Heart right ventricle (tissue), 16 donors: Measurements from ENCODE around the gene P4HA2. TPM values are rescaled to one million over a fixed set of nuclear protein-coding genes. Genes with fewer than 3 reads are reported as not detected.

Experiments
- ATAC-seq, 8 donors: fragments of 200-7000 bp; cut with Tn5 transposase; one replicate each; pipeline ENCODE4 v1.9.1; 2020; ENCODE audit warnings: mild to moderate bottlenecking in 8 of 8, moderate library complexity in 8 of 8, moderate number of reproducible peaks in 1 of 8
- DNase-seq, 2 donors: peaks; one replicate each; pipeline ENCODE4 v3.0.0-alpha.2; 2020
- H3K27ac ChIP-seq, 10 donors: fragments of 200-600 bp; sonication (generic) in 2 of 10; one replicate each; pipeline versions ENCODE4 v1.5.0 to v1.8.0; 2020 to 2022; ENCODE audit warnings: mild to moderate bottlenecking in 3 of 10
- H3K27me3 ChIP-seq, 7 donors: fragments of 200-600 bp; one replicate each; pipeline ENCODE4 v1.8.0; 2021 to 2022; ENCODE audit warnings: mild to moderate bottlenecking in 2 of 7
- H3K36me3 ChIP-seq, 9 donors: fragments of 200-600 bp; sonication (generic) in 1 of 9; one replicate each; pipeline versions ENCODE4 v1.5.0 to v1.8.0; 2020 to 2022; ENCODE audit warnings: mild to moderate bottlenecking in 2 of 9
- H3K4me1 ChIP-seq, 9 donors: fragments of 200-600 bp; sonication (generic) in 1 of 9; one replicate each; pipeline versions ENCODE4 v1.5.0 to v1.8.0; 2020 to 2022; ENCODE audit warnings: mild to moderate bottlenecking in 4 of 9
- H3K4me3 ChIP-seq, 10 donors: fragments of 200-600 bp; sonication (generic) in 2 of 10; one replicate each; pipeline versions ENCODE4 v1.5.0 to v1.8.0; 2020 to 2022; ENCODE audit warnings: mild to moderate bottlenecking in 7 of 10, moderate library complexity in 2 of 10
- H3K9me3 ChIP-seq, 11 donors: fragments of 200-600 bp in 10 of 11; sonication (generic) in 2 of 11; one replicate each; pipeline versions ENCODE4 v1.5.0 to v1.8.0; 2013 to 2022; ENCODE audit warnings: mild to moderate bottlenecking in 2 of 11, control low read depth in 1 of 11, moderate library complexity in 1 of 11
- CTCF ChIP-seq, 9 donors: fragments of 200-600 bp; sonication (generic) in 2 of 9; IDR thresholded peaks; one replicate each; pipeline versions ENCODE4 v1.5.0 to v1.8.0; 2021 to 2022; ENCODE audit warnings: antibody characterized with exemption in 9 of 9, mild to moderate bottlenecking in 5 of 9, moderate library complexity in 1 of 9
- WGBS, 2 donors: extraction: QIAGEN DNeasy Blood & Tissue Kit; methylation state at CpG; one replicate each; pipeline ENCODE4 v1.1.7; 2013; ENCODE audit warnings: inconsistent platforms in 1 of 2; 5-methylcytosine and 5-hydroxymethylcytosine counted together
- intact Hi-C, 10 donors: fragments of 100-400 bp; cut with DNase I; formaldehyde crosslinking; loops; one replicate each; pipeline versions ENCODE4 v1.11.1 to v1.14.2; 2022
- polyA plus RNA-seq, 2 donors: library from polyadenylated mRNA; stranded (reverse); fragments of 200-250 nt; gene quantifications; one replicate each; pipeline ENCODE4 v1.2.3, GENCODE V29; 2013
- total RNA-seq, 10 donors: library from RNA; stranded (reverse); fragmentation: NEBNext Ultra II Directional in 3 of 10; extraction: Animal tissue kit (Norgen Biotek cat#: 25700) in 3 of 10; gene quantifications; one replicate each; pipeline versions ENCODE4 v1.2.1 to v1.2.4, GENCODE V29; 2021 to 2023
- donor health status: Arrhythmogenic right ventricular cardiomyopathy.
- donor health status: ischemic (EF 13 %, LVEDD 7.1; RV severe dilation, severe dysfunction).
- donor health status: healthy with polysubstance abuse.
- donor health status: DM: no; HTN: yes; CAD: no.
- donor health status: DM: no; HTN: no; CAD: no.
- donor health status: ischemic (EF 25% LVEDD 6.9; RV normal size, moderate dysfunction).
- donor health status: ischemic (EF 25% LVEDD 5.7; RV mildly dilated, moderate dysfunction).
- donor health status: healthy.
- donor health status: DM: yes; HTN: yes; CAD: no.
- donor health status: Ischemic cardiomyopathy.
- donor health status: ischemic (EF 35%, LVEDD 5.7; RV mildly dilated, moderate dysfunction).
- donor health status: nonischemic (EF 11% LVEDD 7.7; RV severe dilation, severe dysfunction).
- donor health status: DM: yes; HTN: yes; CAD: no.
- donor health status: PGD.
- donor health status: ischemic (EF 29% LVEDD 5.4; RV normal size, mild dysfunction).
- donor health status: nonischemic (EF 23%, LVEDD 6.1; RV moderate dilation, normal function).

The P4HA2 gene
- total and polyA plus RNA-seq, 12 donors: 27.2 to 97.0 (median 52.4) TPM

GRCh38 chr5:132221781-132222648 lies 5.6 kb downstream of the P4HA2 start:
- TF ChIP-seq CTCF (IDR thresholded peaks at IDR 0.05): peak in 3 of 9 donors; percentile 29 to 35 (median 31)
- 63 to 75% methylated on average over 7 of the region's 7 CpGs for WGBS, 2 donors
- Histone ChIP-seq H3K4me3 (no peak overlapping the region), H3K4me1 (peaks cover 36 to 100% (median 85%) of the 10 kb centered on the region in 9 donors), H3K36me3 (peaks cover 0 to 25% (median 5%) of the 10 kb centered on the region in 9 donors), H3K27ac (peak overlapping the region; percentile 35 to 80 (median 61)), H3K27me3 (peaks cover 0 to 6% (median 0%) of the 10 kb centered on the region in 7 donors), H3K9me3 (no peaks in the 10 kb centered on the region)
- ATAC-seq: peak in 7 of 8 donors; percentile 25 to 66 (median 47)
- intact Hi-C loops: no loop called here
- DNase-seq: peak; percentile 34 to 65

GRCh38 chr5:132220491-132220890 lies 7.2 kb downstream of the P4HA2 start:
- TF ChIP-seq CTCF (IDR thresholded peaks at IDR 0.05): no peak
- Histone ChIP-seq H3K27ac (peak overlapping the region in 4 of 10 donors; percentile 3 to 80 (median 48)), H3K27me3 (no peaks in the 10 kb centered on the region), H3K9me3 (no peaks in the 10 kb centered on the region), H3K4me1 (peaks cover 27 to 96% (median 74%) of the 10 kb centered on the region in 9 donors), H3K4me3 (no peak overlapping the region), H3K36me3 (peaks cover 0 to 34% (median 5%) of the 10 kb centered on the region in 9 donors)
- intact Hi-C loops: no loop called here
- ATAC-seq: no peak
- no peak for DNase-seq
- 43 to 59% methylated on average over 2 of the region's 2 CpGs for WGBS, 2 donors

- ATAC-seq (no peak), DNase-seq (no peak)
- TF ChIP-seq CTCF (IDR thresholded peaks at IDR 0.05): no peak
- H3K4me3 ChIP-seq: no peak overlapping the region
- peaks cover 0 to 34% (median 5%) of the 10 kb centered on the region in 9 donors for H3K36me3 ChIP-seq
- H3K4me1 ChIP-seq: peaks cover 23 to 94% (median 72%) of the 10 kb centered on the region in 9 donors
- 88 to 91% methylated on average over 1 of the region's 1 CpG for WGBS, 2 donors
- no peaks in the 10 kb centered on the region for H3K9me3 ChIP-seq
- intact Hi-C loops: loop anchor here in 2 of 10 donors (10.0 kb wide), 1 partner anchor 145 kb away; the partner anchor contains the start of gene SLC22A5 (in 2 of the 2)
- H3K27me3 ChIP-seq: no peaks in the 10 kb centered on the region
- H3K27ac ChIP-seq: peak overlapping the region in 5 of 10 donors; percentile 28 to 80 (median 45)
These were observed 7.7 kb downstream of the P4HA2 start for GRCh38 chr5:132219981-132220380.

- no peak for TF ChIP-seq CTCF (IDR thresholded peaks at IDR 0.05)
- Histone ChIP-seq H3K27ac (peak overlapping the region in 6 of 10 donors; percentile 28 to 80 (median 48)), H3K27me3 (no peaks in the 10 kb centered on the region), H3K4me3 (no peak overlapping the region), H3K9me3 (no peaks in the 10 kb centered on the region), H3K4me1 (peaks cover 26 to 94% (median 72%) of the 10 kb centered on the region in 9 donors), H3K36me3 (peaks cover 0 to 34% (median 5%) of the 10 kb centered on the region in 9 donors)
- no peak for ATAC-seq
- intact Hi-C loops: loop anchor here in 2 of 10 donors (10.0 kb wide), 1 partner anchor 145 kb away; the partner anchor contains the start of gene SLC22A5 (in 2 of the 2)
- WGBS, 2 donors: 76 to 85% methylated on average over 6 of the region's 6 CpGs
- DNase-seq: no peak
These were observed 8.2 kb downstream of the P4HA2 start for GRCh38 chr5:132219289-132219970.
